ENCODE results near the gene DSE. TPM values are rescaled to one million over a fixed set of nuclear protein-coding genes. Genes with fewer than 3 reads are reported as not detected.

The DSE gene
- polyA plus RNA-seq, 2 of the 4 experiments (the other 2 are of a cell fraction), result 20.2 to 22.7 TPM

- Histone ChIP-seq H3K4me3 (no peak overlapping the region), H3K4me2 (no peak overlapping the region), H3K27ac (no peak overlapping the region), H3K4me1 (peaks cover 28% of the 10 kb centered on the region), H3K9me3 (no peaks in the 10 kb centered on the region)
- DNase-seq (ENCODE audit: low read depth in 1 of 2, low spot score in 1 of 2) (no peak), FAIRE-seq (no peak), ATAC-seq (no peak)
- WGBS (ENCODE audit: missing lambda C conversion rate), result 85% methylated on average over 2 of the region's 2 CpGs
- POLR2A ChIA-PET, result no interaction called here
- no peak for TF ChIP-seq SMC3 (IDR thresholded peaks at IDR 0.05)
- TF ChIP-seq ATOH8 (CRISPR knock-in tag; IDR thresholded peaks at IDR 0.05; ENCODE audit: low read depth), result no peak
- CTCF ChIA-PET, result no interaction called here
Observed at GRCh38 chr6:116365743-116366142, 5.0 kb upstream of the DSE start.

- no peak overlapping the region for H3K27ac ChIP-seq
- 90% methylated on average over 6 of the region's 6 CpGs for WGBS (ENCODE audit: missing lambda C conversion rate)
- TF ChIP-seq KDM1A (IDR thresholded peaks at IDR 0.05; ENCODE audit: low read depth) (no peak), POLR2A (IDR thresholded peaks at IDR 0.05; ENCODE audit: low read length) (no peak), E2F6 (IDR thresholded peaks at IDR 0.05; ENCODE audit: borderline replicate concordance, low read depth) (no peak), TFCP2L1 (CRISPR knock-in tag; IDR thresholded peaks at IDR 0.05) (no peak)
- H3K9me3 ChIP-seq, result no peaks in the 10 kb centered on the region
- DNase-seq (ENCODE audit: low read depth in 1 of 2, low spot score in 1 of 2), result no peak
- CTCF ChIA-PET, result interaction anchor here (3.6 kb wide), 1 partner anchor 79 kb away, joined by 11 read pairs; no protein-coding TSS in a partner anchor
- no peak overlapping the region for H3K4me2 ChIP-seq
- no peak for ATAC-seq
- POLR2A ChIA-PET, result no interaction called here
- H3K4me1 ChIP-seq, result peaks cover 28% of the 10 kb centered on the region
- FAIRE-seq, result no peak
- H3K4me3 ChIP-seq, result no peak overlapping the region
Observed at GRCh38 chr6:116366740-116367275, 3.9 kb upstream of the DSE start.

DNA sequence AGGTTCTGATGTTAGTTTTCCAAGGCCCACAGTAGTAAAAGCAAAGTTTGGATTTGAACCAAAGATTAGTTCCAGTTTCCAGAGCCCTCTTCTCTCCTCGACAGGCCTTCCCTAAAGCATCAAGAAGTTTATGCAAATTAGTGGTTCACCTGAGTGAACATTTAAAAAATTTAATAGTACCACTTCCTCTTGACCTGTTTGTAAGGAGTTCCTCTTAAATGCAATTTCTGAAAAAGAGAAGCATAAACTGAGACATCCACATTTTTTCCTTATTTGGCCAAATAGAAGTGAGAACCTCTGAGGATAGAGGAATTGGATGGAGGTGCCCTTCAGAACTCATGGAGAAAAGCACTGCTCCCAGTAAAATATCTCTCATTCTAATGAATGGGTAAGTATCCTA is 1.2 kb upstream of the DSE start:
- TF ChIP-seq KDM1A (IDR thresholded peaks at IDR 0.05; ENCODE audit: low read depth) (no peak), JUN (IDR thresholded peaks at IDR 0.05) (no peak), CHD2 (IDR thresholded peaks at IDR 0.05; ENCODE audit: low read length, partially characterized antibody) (no peak), EP300 (IDR thresholded peaks at IDR 0.05) (no peak), MAFK (IDR thresholded peaks at IDR 0.05; ENCODE audit: partially characterized antibody) (no peak), RCOR1 (IDR thresholded peaks at IDR 0.05; ENCODE audit: low read depth, low read length) (no peak), ZNF302 (CRISPR knock-in tag; IDR thresholded peaks at IDR 0.05) (no peak), HOXB13 (CRISPR knock-in tag; IDR thresholded peaks at IDR 0.05; ENCODE audit: low read depth) (no peak), ZSCAN20 (CRISPR knock-in tag; IDR thresholded peaks at IDR 0.05) (no peak), HEYL (CRISPR knock-in tag; IDR thresholded peaks at IDR 0.05) (no peak)
- TF ChIP-seq, protein P1, sequence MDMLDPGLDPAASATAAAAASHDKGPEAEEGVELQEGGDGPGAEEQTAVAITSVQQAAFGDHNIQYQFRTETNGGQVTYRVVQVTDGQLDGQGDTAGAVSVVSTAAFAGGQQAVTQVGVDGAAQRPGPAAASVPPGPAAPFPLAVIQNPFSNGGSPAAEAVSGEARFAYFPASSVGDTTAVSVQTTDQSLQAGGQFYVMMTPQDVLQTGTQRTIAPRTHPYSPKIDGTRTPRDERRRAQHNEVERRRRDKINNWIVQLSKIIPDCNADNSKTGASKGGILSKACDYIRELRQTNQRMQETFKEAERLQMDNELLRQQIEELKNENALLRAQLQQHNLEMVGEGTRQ (IDR thresholded peaks at IDR 0.05), result no peak
- no peaks in the 10 kb centered on the region for H3K9me3 ChIP-seq
- H3K4me2 ChIP-seq, result peak overlapping the region; percentile 67
- ChIA-PET CTCF (interaction anchor here (3.6 kb wide), 1 partner anchor 82 kb away, joined by 11 read pairs; no protein-coding TSS in a partner anchor), POLR2A (no interaction called here)
- no peak for FAIRE-seq
- H3K4me1 ChIP-seq, result peaks cover 12% of the 10 kb centered on the region
- DNase-seq (ENCODE audit: low read depth in 1 of 2, low spot score in 1 of 2), result no peak
- no peak overlapping the region; the same call in 2 of the 3 replicates for H3K4me3 ChIP-seq
- no peak for ATAC-seq
- peak overlapping the region in 1 of 2 experiments; percentile 98; a peak in 2 of 6 replicates for H3K27ac ChIP-seq
- WGBS (ENCODE audit: missing lambda C conversion rate), result 78% methylated on average over 1 of the region's 1 CpG

GRCh38 chr6:116369964-116370759 is 585 bp upstream of the DSE start:
- CTCF ChIA-PET, result interaction anchor here (1.3 to 2.0 kb wide), 2 partner anchors 83 to 102 kb away, joined by 5 to 6 read pairs; no protein-coding TSS in a partner anchor
- peak; percentile 31 to 41 for DNase-seq (ENCODE audit: low read depth in 1 of 2, low spot score in 1 of 2)
- POLR2A ChIA-PET, result interaction anchor here (1.1 to 1.7 kb wide), 3 partner anchors 8 to 90 kb away, joined by 3 to 6 read pairs (median 5); partner anchors contain the start of gene TSPYL1
- FAIRE-seq, result no peak
- H3K4me2 ChIP-seq, result peak overlapping the region; percentile 67
- H3K4me3 ChIP-seq, result peak overlapping the region; percentile 88
- H3K4me1 ChIP-seq, result peaks cover 12% of the 10 kb centered on the region; the same call in 1 of the 3 replicates
- H3K9me3 ChIP-seq, result no peaks in the 10 kb centered on the region
- ATAC-seq, result peak; percentile 57 to 61
- TF ChIP-seq REST (IDR thresholded peaks at IDR 0.05) (no peak), RNF2 (IDR thresholded peaks at IDR 0.05; ENCODE audit: borderline replicate concordance, low read depth) (no peak), NR3C1 (IDR thresholded peaks at IDR 0.05) (no peak), ZNF302 (CRISPR knock-in tag; IDR thresholded peaks at IDR 0.05) (no peak), ZSCAN20 (CRISPR knock-in tag; IDR thresholded peaks at IDR 0.05) (no peak), TFCP2L1 (CRISPR knock-in tag; IDR thresholded peaks at IDR 0.05) (no peak)
- TF ChIP-seq, protein P2, sequence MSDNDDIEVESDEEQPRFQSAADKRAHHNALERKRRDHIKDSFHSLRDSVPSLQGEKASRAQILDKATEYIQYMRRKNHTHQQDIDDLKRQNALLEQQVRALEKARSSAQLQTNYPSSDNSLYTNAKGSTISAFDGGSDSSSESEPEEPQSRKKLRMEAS (IDR thresholded peaks at IDR 0.05), result 0 out of 2 replicates have a peak, but pooled peaks have one; percentile 14
- WGBS (ENCODE audit: missing lambda C conversion rate), result 22% methylated on average over 23 of the region's 29 CpGs
- peak overlapping the region; percentile 88 to 98 for H3K27ac ChIP-seq
